ENCODE data around the gene HMGCS2.

The HMGCS2 gene

GRCh38 chr1:119718409-119718808 lies 50.3 kb downstream of the HMGCS2 start:
- no peak for DNase-seq (ENCODE audit: extremely low read depth, insufficient read length)
- Histone ChIP-seq H3K27me3 (replicated peaks; ENCODE audit: control insufficient read depth, insufficient read depth, low read length) (peaks cover 2% of the 10 kb centered on the region), H3K4me3 (replicated peaks; ENCODE audit: low read depth, low read length) (no peak overlapping the region), H3K36me3 (ENCODE audit: control insufficient read depth, insufficient read depth, low read length) (no peaks in the 10 kb centered on the region)
- no peak for TF ChIP-seq CTCF (IDR thresholded peaks at IDR 0.05; ENCODE audit: insufficient read depth, low read length, poor library complexity, severe bottlenecking)

GRCh38 chr1:119715542-119715941 lies 53.2 kb downstream of the HMGCS2 start:
- no peaks in the 10 kb centered on the region for H3K36me3 ChIP-seq (ENCODE audit: control insufficient read depth, insufficient read depth, low read length)

GRCh38 chr1:119714583-119714982 lies 54.1 kb downstream of the HMGCS2 start:
- Histone ChIP-seq H3K36me3 (ENCODE audit: control insufficient read depth, insufficient read depth, low read length) (no peaks in the 10 kb centered on the region), H3K27me3 (replicated peaks; ENCODE audit: control insufficient read depth, insufficient read depth, low read length) (peaks cover 2% of the 10 kb centered on the region), H3K4me3 (replicated peaks; ENCODE audit: low read depth, low read length) (no peak overlapping the region)
- TF ChIP-seq CTCF (IDR thresholded peaks at IDR 0.05; ENCODE audit: insufficient read depth, low read length, poor library complexity, severe bottlenecking), result no peak
- DNase-seq (ENCODE audit: extremely low read depth, insufficient read length), result no peak

More at GRCh38 chr1:119715542-119715941, 53.2 kb downstream of the HMGCS2 start:
- no peak for TF ChIP-seq CTCF (IDR thresholded peaks at IDR 0.05; ENCODE audit: insufficient read depth, low read length, poor library complexity, severe bottlenecking)
- Histone ChIP-seq H3K4me3 (replicated peaks; ENCODE audit: low read depth, low read length) (no peak overlapping the region), H3K27me3 (replicated peaks; ENCODE audit: control insufficient read depth, insufficient read depth, low read length) (peaks cover 2% of the 10 kb centered on the region)
- DNase-seq (ENCODE audit: extremely low read depth, insufficient read length), result no peak

- peaks cover 2% of the 10 kb centered on the region for H3K27me3 ChIP-seq (replicated peaks; ENCODE audit: control insufficient read depth, insufficient read depth, low read length)
- H3K36me3 ChIP-seq (ENCODE audit: control insufficient read depth, insufficient read depth, low read length), result no peaks in the 10 kb centered on the region
- H3K4me3 ChIP-seq (replicated peaks; ENCODE audit: low read depth, low read length), result no peak overlapping the region
- TF ChIP-seq CTCF (IDR thresholded peaks at IDR 0.05; ENCODE audit: insufficient read depth, low read length, poor library complexity, severe bottlenecking), result no peak
- DNase-seq (ENCODE audit: extremely low read depth, insufficient read length), result no peak
Observed at GRCh38 chr1:119713749-119714456, 54.8 kb downstream of the HMGCS2 start.

- no peak for DNase-seq (ENCODE audit: extremely low read depth, insufficient read length)
- no peak for TF ChIP-seq CTCF (IDR thresholded peaks at IDR 0.05; ENCODE audit: insufficient read depth, low read length, poor library complexity, severe bottlenecking)
- Histone ChIP-seq H3K4me3 (replicated peaks; ENCODE audit: low read depth, low read length) (no peak overlapping the region), H3K36me3 (ENCODE audit: control insufficient read depth, insufficient read depth, low read length) (no peaks in the 10 kb centered on the region), H3K27me3 (replicated peaks; ENCODE audit: control insufficient read depth, insufficient read depth, low read length) (peaks cover 2% of the 10 kb centered on the region)
Observed at GRCh38 chr1:119713039-119713748, 55.5 kb downstream of the HMGCS2 start.

Measured in GM06990 (cell line).